ENCODE measurements around the gene PRPSAP1.

DNA sequence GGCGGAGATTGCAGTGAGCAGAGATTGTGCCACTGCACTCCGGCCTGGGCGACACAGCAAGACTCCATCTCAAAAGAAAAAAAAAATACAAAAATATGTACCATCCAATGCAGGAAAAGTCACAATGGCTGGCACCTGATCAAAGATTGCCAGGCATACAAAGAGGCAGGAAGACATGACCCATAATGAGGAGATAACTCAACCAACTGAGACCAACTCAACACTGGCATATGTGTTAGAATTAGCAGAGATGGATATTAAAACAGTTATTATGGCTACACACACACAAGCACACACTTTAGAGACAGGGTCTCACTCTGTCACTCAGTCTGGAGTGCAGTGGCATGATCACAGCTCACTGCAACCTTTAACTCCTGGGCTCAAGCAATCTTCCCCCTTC is 56.3 kb downstream of the PRPSAP1 start:
- TF ChIP-seq, protein P1, sequence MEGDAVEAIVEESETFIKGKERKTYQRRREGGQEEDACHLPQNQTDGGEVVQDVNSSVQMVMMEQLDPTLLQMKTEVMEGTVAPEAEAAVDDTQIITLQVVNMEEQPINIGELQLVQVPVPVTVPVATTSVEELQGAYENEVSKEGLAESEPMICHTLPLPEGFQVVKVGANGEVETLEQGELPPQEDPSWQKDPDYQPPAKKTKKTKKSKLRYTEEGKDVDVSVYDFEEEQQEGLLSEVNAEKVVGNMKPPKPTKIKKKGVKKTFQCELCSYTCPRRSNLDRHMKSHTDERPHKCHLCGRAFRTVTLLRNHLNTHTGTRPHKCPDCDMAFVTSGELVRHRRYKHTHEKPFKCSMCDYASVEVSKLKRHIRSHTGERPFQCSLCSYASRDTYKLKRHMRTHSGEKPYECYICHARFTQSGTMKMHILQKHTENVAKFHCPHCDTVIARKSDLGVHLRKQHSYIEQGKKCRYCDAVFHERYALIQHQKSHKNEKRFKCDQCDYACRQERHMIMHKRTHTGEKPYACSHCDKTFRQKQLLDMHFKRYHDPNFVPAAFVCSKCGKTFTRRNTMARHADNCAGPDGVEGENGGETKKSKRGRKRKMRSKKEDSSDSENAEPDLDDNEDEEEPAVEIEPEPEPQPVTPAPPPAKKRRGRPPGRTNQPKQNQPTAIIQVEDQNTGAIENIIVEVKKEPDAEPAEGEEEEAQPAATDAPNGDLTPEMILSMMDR (conservative IDR thresholded peaks at IDR 0.05), result no peak
- TF ChIP-seq EZH2 (IDR thresholded peaks at IDR 0.05; ENCODE audit: low read depth), result no peak
